HG02588 (cell line): Measurements from ENCODE around the gene CALN1.

ENCODE experiments used
- ATAC-seq: cut with Tn5 transposase; IDR thresholded peaks from one replicate; pipeline ENCODE4 v1.9.1; 2021; ENCODE audit warnings: mild to moderate bottlenecking, moderate library complexity; ENCODE audit not compliant: unreplicated experiment

Gene CALN1

GRCh38 chr7:72190919-72191318 is 221.2 kb downstream of the CALN1 start:
- no peak for ATAC-seq

GRCh38 chr7:72190146-72190545 is 222.0 kb downstream of the CALN1 start:
- no peak for ATAC-seq

- ATAC-seq, result no peak
These were observed 225.0 kb downstream of the CALN1 start for GRCh38 chr7:72187179-72187578.

GRCh38 chr7:72183835-72184234 is 228.3 kb downstream of the CALN1 start:
- no peak for ATAC-seq

GRCh38 chr7:72182036-72182435 is 230.1 kb downstream of the CALN1 start:
- no peak for ATAC-seq

- no peak for ATAC-seq
These were observed 235.3 kb downstream of the CALN1 start for GRCh38 chr7:72176875-72177274.

- no peak for ATAC-seq
These were observed 241.7 kb downstream of the CALN1 start for GRCh38 chr7:72170475-72170874.

GRCh38 chr7:72163271-72163670 is 248.9 kb downstream of the CALN1 start:
- ATAC-seq, result no peak

- ATAC-seq, result no peak
These were observed 250.6 kb downstream of the CALN1 start for GRCh38 chr7:72161534-72161933.

GRCh38 chr7:72159911-72160310 is 252.2 kb downstream of the CALN1 start:
- no peak for ATAC-seq

- no peak for ATAC-seq
These were observed 255.5 kb downstream of the CALN1 start for GRCh38 chr7:72156671-72157070.

- no peak for ATAC-seq
These were observed 259.0 kb downstream of the CALN1 start for GRCh38 chr7:72153132-72153512.

- no peak for ATAC-seq
These were observed 259.7 kb downstream of the CALN1 start for GRCh38 chr7:72152161-72153131.

- no peak for ATAC-seq
These were observed 271.6 kb downstream of the CALN1 start for GRCh38 chr7:72140566-72140965.

- no peak for ATAC-seq
These were observed 285.0 kb downstream of the CALN1 start for GRCh38 chr7:72127136-72127535.

- no peak for ATAC-seq
These were observed 288.2 kb downstream of the CALN1 start for GRCh38 chr7:72123913-72124312.

GRCh38 chr7:72118366-72118765 is 293.8 kb downstream of the CALN1 start:
- ATAC-seq, result no peak

- ATAC-seq, result no peak
These were observed 298.0 kb downstream of the CALN1 start for GRCh38 chr7:72114129-72114528.

GRCh38 chr7:72112992-72113391 is 299.1 kb downstream of the CALN1 start:
- no peak for ATAC-seq

GRCh38 chr7:72112530-72112929 is 299.6 kb downstream of the CALN1 start:
- no peak for ATAC-seq

GRCh38 chr7:72111086-72111485 is 301.1 kb downstream of the CALN1 start:
- no peak for ATAC-seq

- ATAC-seq, result no peak
These were observed 302.6 kb downstream of the CALN1 start for GRCh38 chr7:72109566-72109965.

GRCh38 chr7:72106405-72106804 is 305.7 kb downstream of the CALN1 start:
- ATAC-seq, result no peak
